Stomach (tissue), 4 donors: ENCODE measurements around the gene UBE2N.

Experiments
- POLR2A ChIP-seq, 4 donors: fragments of 450-650 bp; IDR thresholded peaks; one replicate each; pipeline ENCODE4 v1.6.1; 2016; ENCODE audit warnings: antibody characterized with exemption in 4 of 4, control low read depth in 2 of 4, mild to moderate bottlenecking in 1 of 4, moderate library complexity in 1 of 4
- TF ChIP-seq, protein P1 (sequence below), 7 experiments: fragments of 450-650 bp in 4 of 7; fragments of 200-600 bp in 3 of 7; sonication (generic) in 3 of 7; IDR thresholded peaks; one replicate each; pipeline ENCODE4 v1.5.1; 2016 to 2019; ENCODE audit warnings: antibody characterized with exemption in 7 of 7, control low read depth in 2 of 7, mild to moderate bottlenecking in 1 of 7

DNA sequence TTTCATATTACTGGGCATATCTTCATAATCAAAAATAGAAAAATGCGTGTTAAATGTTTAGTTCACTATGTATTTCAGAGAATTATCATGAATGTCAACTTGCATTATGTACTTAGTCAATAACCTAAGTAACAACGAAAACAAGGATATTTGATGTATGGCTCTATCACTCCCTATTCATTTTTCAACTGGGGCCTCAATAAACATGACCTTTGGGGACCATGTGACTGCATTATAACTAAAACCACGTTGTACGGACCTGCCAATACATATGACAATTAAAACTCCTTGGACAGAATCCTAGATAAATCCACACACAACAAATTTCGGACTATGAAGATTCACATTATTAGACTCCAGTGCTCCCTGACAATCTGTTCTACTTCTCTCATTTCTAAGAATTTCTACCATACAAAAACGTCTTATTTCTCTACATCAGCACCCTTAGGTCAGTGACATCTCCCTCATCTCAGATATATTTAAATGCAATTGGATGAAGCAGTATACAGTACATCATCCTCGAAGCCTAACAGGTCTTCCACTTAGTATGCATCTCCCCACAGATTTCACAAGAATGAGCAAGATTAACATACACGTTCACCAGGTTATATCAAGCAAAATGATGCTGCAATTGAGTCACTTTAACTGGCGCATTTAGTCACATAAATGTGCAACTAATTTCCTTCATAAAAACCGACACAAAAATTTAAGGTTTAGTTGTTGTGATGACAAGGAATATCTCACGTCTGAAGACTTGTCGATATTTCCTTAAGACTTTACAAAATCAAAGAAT lies 1.5 kb downstream of the UBE2N start:
- TF ChIP-seq, protein P1, sequence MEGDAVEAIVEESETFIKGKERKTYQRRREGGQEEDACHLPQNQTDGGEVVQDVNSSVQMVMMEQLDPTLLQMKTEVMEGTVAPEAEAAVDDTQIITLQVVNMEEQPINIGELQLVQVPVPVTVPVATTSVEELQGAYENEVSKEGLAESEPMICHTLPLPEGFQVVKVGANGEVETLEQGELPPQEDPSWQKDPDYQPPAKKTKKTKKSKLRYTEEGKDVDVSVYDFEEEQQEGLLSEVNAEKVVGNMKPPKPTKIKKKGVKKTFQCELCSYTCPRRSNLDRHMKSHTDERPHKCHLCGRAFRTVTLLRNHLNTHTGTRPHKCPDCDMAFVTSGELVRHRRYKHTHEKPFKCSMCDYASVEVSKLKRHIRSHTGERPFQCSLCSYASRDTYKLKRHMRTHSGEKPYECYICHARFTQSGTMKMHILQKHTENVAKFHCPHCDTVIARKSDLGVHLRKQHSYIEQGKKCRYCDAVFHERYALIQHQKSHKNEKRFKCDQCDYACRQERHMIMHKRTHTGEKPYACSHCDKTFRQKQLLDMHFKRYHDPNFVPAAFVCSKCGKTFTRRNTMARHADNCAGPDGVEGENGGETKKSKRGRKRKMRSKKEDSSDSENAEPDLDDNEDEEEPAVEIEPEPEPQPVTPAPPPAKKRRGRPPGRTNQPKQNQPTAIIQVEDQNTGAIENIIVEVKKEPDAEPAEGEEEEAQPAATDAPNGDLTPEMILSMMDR (IDR thresholded peaks at IDR 0.05): no peak
- no peak for TF ChIP-seq POLR2A (IDR thresholded peaks at IDR 0.05)
